Keratinocyte (primary cell): ENCODE data around the gene MX2.

Experiments used
- CTCF ChIP-seq, 3 experiments: IDR thresholded peaks in 1 of 3; conservative IDR thresholded peaks in 1 of 3; optimal IDR thresholded peaks in 1 of 3; 2 replicates in 2 of 3; 3 replicates in 1 of 3; pipeline versions ENCODE3 to v1.5.1; 2011; ENCODE audit warnings: low read length in 3 of 3, mild to moderate bottlenecking in 3 of 3, moderate library complexity in 2 of 3, control low read depth in 1 of 3, inconsistent platforms in 1 of 3; ENCODE audit not compliant: insufficient read depth in 2 of 3; ENCODE audit errors: extremely low read depth in 1 of 3
- EZH2 ChIP-seq: IDR thresholded peaks from one replicate; pipeline ENCODE4 v1.6.1; 2012; ENCODE audit warnings: inconsistent platforms, mild to moderate bottlenecking, low read length, moderate library complexity

- no peak for TF ChIP-seq CTCF (optimal IDR thresholded peaks at IDR 0.05 in 1 of 3, IDR thresholded peaks at IDR 0.05 in 1 of 3, conservative IDR thresholded peaks at IDR 0.05 in 1 of 3; ENCODE audit: extremely low read depth in 1 of 3, insufficient read depth in 2 of 3, low read length in 3 of 3)
- no peak for TF ChIP-seq EZH2
Observed at GRCh38 chr21:41357546-41357945, 4.3 kb upstream of the MX2 start.
